ENCODE data around the gene CACNA1C. TPM values are rescaled to one million over a fixed set of nuclear protein-coding genes. Genes with fewer than 3 reads are reported as not detected.

The CACNA1C gene
- total RNA-seq, 1 donor from 2014 or later, result 1.3 TPM

- Histone ChIP-seq H3K36me3 (ENCODE audit: control insufficient read depth, insufficient read depth, low read length) (no peaks in the 10 kb centered on the region), H3K27me3 (ENCODE audit: control insufficient read depth, insufficient read depth, low read length) (peaks cover 51% of the 10 kb centered on the region), H3K4me3 (ENCODE audit: low read depth, low read length) (no peak overlapping the region)
- DNase-seq (ENCODE audit: low read depth), result no peak
- TF ChIP-seq CTCF (IDR thresholded peaks at IDR 0.05; ENCODE audit: insufficient read depth, low read length, poor library complexity, severe bottlenecking), result no peak
Observed at GRCh38 chr12:2058837-2059236, 6.0 kb downstream of the CACNA1C start.

GRCh38 chr12:2061402-2061801, 8.6 kb downstream of the CACNA1C start:
- no peaks in the 10 kb centered on the region for H3K36me3 ChIP-seq (ENCODE audit: control insufficient read depth, insufficient read depth, low read length)
- no peak for TF ChIP-seq CTCF (IDR thresholded peaks at IDR 0.05; ENCODE audit: insufficient read depth, low read length, poor library complexity, severe bottlenecking)
- no peak for DNase-seq (ENCODE audit: low read depth)
- no peak overlapping the region for H3K4me3 ChIP-seq (ENCODE audit: low read depth, low read length)
- H3K27me3 ChIP-seq (ENCODE audit: control insufficient read depth, insufficient read depth, low read length), result peaks cover 31% of the 10 kb centered on the region

GRCh38 chr12:2064071-2064507, 11.3 kb downstream of the CACNA1C start:
- TF ChIP-seq CTCF (IDR thresholded peaks at IDR 0.05; ENCODE audit: insufficient read depth, low read length, poor library complexity, severe bottlenecking), result no peak
- H3K27me3 ChIP-seq (ENCODE audit: control insufficient read depth, insufficient read depth, low read length), result peaks cover 11% of the 10 kb centered on the region
- no peak overlapping the region for H3K4me3 ChIP-seq (ENCODE audit: low read depth, low read length)
- DNase-seq (ENCODE audit: low read depth), result no peak
- no peaks in the 10 kb centered on the region for H3K36me3 ChIP-seq (ENCODE audit: control insufficient read depth, insufficient read depth, low read length)

DNA sequence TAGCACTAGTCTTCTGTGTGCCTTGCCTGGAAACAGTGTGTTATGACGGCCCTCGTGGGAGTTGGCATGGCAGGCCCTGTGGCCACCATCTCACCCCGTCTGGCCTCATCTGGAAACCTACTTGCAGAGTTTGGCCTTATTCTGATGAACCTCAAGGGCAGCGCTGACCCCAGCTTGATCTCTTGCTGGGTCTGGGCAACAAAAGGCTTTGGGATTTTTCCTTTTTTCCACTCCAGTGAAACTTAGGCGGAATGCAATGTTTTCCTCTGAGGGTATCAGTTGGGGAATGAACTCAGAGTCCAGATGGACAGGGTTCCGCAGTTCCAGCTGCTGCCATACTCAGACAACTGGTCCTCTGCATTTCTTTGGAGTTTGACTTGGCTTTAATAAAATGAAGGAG, 15.9 kb downstream of the CACNA1C start:
- no peak for DNase-seq (ENCODE audit: low read depth)
- Histone ChIP-seq H3K4me3 (ENCODE audit: low read depth, low read length) (no peak overlapping the region), H3K27me3 (ENCODE audit: control insufficient read depth, insufficient read depth, low read length) (peaks cover 4% of the 10 kb centered on the region), H3K36me3 (ENCODE audit: control insufficient read depth, insufficient read depth, low read length) (no peaks in the 10 kb centered on the region)
- TF ChIP-seq CTCF (IDR thresholded peaks at IDR 0.05; ENCODE audit: insufficient read depth, low read length, poor library complexity, severe bottlenecking), result no peak

DNA sequence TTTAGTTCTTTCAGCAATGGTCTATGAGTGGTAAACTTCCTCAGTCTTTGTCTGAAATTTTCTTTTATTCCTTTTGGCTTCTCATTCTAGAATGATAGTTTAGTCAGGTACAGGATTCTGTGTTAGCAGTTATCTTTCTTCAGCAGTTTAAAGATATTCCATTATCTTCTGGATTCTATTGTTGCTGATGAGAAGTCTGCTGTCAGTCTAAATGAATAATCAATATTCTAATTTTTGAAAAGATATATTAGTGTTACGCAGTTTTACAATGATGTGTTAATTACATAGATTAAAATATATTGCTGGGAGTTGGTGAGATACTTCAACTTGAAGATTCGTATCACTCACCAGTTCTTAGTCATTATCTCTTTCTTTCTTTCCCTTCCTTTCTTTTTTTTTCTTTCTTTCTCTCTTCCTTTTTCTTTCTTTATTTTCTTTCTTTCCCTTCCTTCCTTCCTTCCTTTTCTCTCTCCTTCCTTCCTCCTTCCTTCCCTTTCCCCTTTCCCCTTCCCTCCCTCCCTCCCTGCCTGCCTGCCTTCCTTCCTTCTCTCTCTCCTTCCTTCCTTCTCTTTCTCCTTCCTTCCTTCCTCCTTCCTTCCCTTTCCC, 17.8 kb downstream of the CACNA1C start:
- TF ChIP-seq CTCF (IDR thresholded peaks at IDR 0.05; ENCODE audit: insufficient read depth, low read length, poor library complexity, severe bottlenecking), result no peak
- H3K36me3 ChIP-seq (ENCODE audit: control insufficient read depth, insufficient read depth, low read length), result no peaks in the 10 kb centered on the region
- no peak overlapping the region for H3K4me3 ChIP-seq (ENCODE audit: low read depth, low read length)
- no peaks in the 10 kb centered on the region for H3K27me3 ChIP-seq (ENCODE audit: control insufficient read depth, insufficient read depth, low read length)
- no peak for DNase-seq (ENCODE audit: low read depth)

- H3K36me3 ChIP-seq (ENCODE audit: control insufficient read depth, insufficient read depth, low read length), result no peaks in the 10 kb centered on the region
- no peaks in the 10 kb centered on the region for H3K27me3 ChIP-seq (ENCODE audit: control insufficient read depth, insufficient read depth, low read length)
Observed at GRCh38 chr12:2074792-2075191, 22.0 kb downstream of the CACNA1C start.

More at GRCh38 chr12:2074792-2075191, 22.0 kb downstream of the CACNA1C start:
- DNase-seq (ENCODE audit: low read depth), result no peak
- no peak for TF ChIP-seq CTCF (IDR thresholded peaks at IDR 0.05; ENCODE audit: insufficient read depth, low read length, poor library complexity, severe bottlenecking)
- H3K4me3 ChIP-seq (ENCODE audit: low read depth, low read length), result no peak overlapping the region

Measured in kidney epithelial cell (primary cell).